NCI-H187 treated with DMSO at 0.1 percent for 48 hours (cell line): ENCODE measurements around the gene TRRAP.
"Not testable (repeated sequence)": the region's sequence is repeated elsewhere in the genome, so short reads cannot be mapped to it uniquely, and the experiment has no call there.

Source experiments
- DNase-seq: peaks from one replicate; lab custom pipeline; 2025; lab: John Stamatoyannopoulos, UW

TRRAP gene

GRCh38 chr7:98866765-98867164 lies 11.6 kb upstream of the TRRAP start:
- DNase-seq: no peak

- no peak for DNase-seq
Observed at GRCh38 chr7:98868450-98868849, 9.9 kb upstream of the TRRAP start.

GRCh38 chr7:98869027-98869596 lies 9.2 kb upstream of the TRRAP start:
- DNase-seq: no peak

GRCh38 chr7:98869597-98870120 lies 8.7 kb upstream of the TRRAP start, which contains the start of gene TMEM130:
TSS of gene TMEM130 (minus strand) at chr7:98870014. CDS start at chr7:98869861, 153 bp downstream.
- DNase-seq: no peak

GRCh38 chr7:98870121-98870651 lies 8.1 kb upstream of the TRRAP start:
- DNase-seq: no peak

- no peak for DNase-seq
Observed at GRCh38 chr7:98870807-98871491, 7.4 kb upstream of the TRRAP start.

- no peak for DNase-seq
Observed at GRCh38 chr7:98872328-98872924, 5.9 kb upstream of the TRRAP start.

GRCh38 chr7:98873610-98874009 lies 4.7 kb upstream of the TRRAP start:
- not testable (repeated sequence) for DNase-seq

- DNase-seq: no peak
Observed at GRCh38 chr7:98874942-98875341, 3.4 kb upstream of the TRRAP start.

- DNase-seq: no peak
Observed at GRCh38 chr7:98875501-98875900, 2.8 kb upstream of the TRRAP start.

- DNase-seq: no peak
Observed at GRCh38 chr7:98877146-98877545, 1.2 kb upstream of the TRRAP start.

- DNase-seq: no peak
Observed at GRCh38 chr7:98877692-98878364, 504 bp upstream of the TRRAP start.

GRCh38 chr7:98879198-98879978 lies 1.1 kb downstream of the TRRAP start:
- no peak for DNase-seq

- no peak for DNase-seq
Observed at GRCh38 chr7:98879979-98880315, 1.6 kb downstream of the TRRAP start.

- no peak for DNase-seq
Observed at GRCh38 chr7:98880485-98880884, 2.2 kb downstream of the TRRAP start.

GRCh38 chr7:98881561-98882315 lies 3.4 kb downstream of the TRRAP start:
- DNase-seq: no peak

GRCh38 chr7:98884416-98884815 lies 6.1 kb downstream of the TRRAP start:
- DNase-seq: no peak

GRCh38 chr7:98887038-98887437 lies 8.7 kb downstream of the TRRAP start:
- DNase-seq: no peak

- DNase-seq: no peak
Observed at GRCh38 chr7:98892609-98893008, 14.3 kb downstream of the TRRAP start.

- no peak for DNase-seq
Observed at GRCh38 chr7:98899816-98900215, 21.5 kb downstream of the TRRAP start.

- no peak for DNase-seq
Observed at GRCh38 chr7:98900815-98901214, 22.5 kb downstream of the TRRAP start.
